CD14-positive monocyte (primary cell): ENCODE data around the gene PARL. TPM values are rescaled to one million over a fixed set of nuclear protein-coding genes. Genes with fewer than 3 reads are reported as not detected.

Source experiments
- DNase-seq, 3 donors: peaks; one replicate each; pipeline ENCODE4 v3.0.0-alpha.2; 2011 to 2022
- H2AFZ ChIP-seq: 2 replicates; pipeline ENCODE4 v1.6.0; 2012; ENCODE audit warnings: mild to moderate bottlenecking, low read depth, low read length, inconsistent platforms; ENCODE audit not compliant: insufficient read depth, poor library complexity, severe bottlenecking
- H3K27ac ChIP-seq, 2 donors: 1 replicate in 1 of 2; 2 replicates in 1 of 2; pipeline ENCODE4 v1.5.1; 2012 to 2013; ENCODE audit warnings: low read length in 2 of 2, control low read depth in 1 of 2, inconsistent platforms in 1 of 2, low read depth in 1 of 2, mild to moderate bottlenecking in 1 of 2
- H3K27me3 ChIP-seq, 2 donors: one replicate each; pipeline versions ENCODE4 v1.6.0 to v1.6.1; 2011 to 2013; ENCODE audit warnings: low read length in 2 of 2; ENCODE audit not compliant: control insufficient read depth in 2 of 2, insufficient read depth in 2 of 2
- H3K36me3 ChIP-seq, 2 donors: replicated peaks in 1 of 2; 1 replicate in 1 of 2; 2 replicates in 1 of 2; pipeline versions ENCODE4 v1.5.1 to v1.6.1; 2012 to 2013; ENCODE audit warnings: low read length in 2 of 2, control low read depth in 1 of 2, inconsistent platforms in 1 of 2, mild to moderate bottlenecking in 1 of 2; ENCODE audit not compliant: insufficient read depth in 2 of 2, control insufficient read depth in 1 of 2
- H3K4me1 ChIP-seq, 2 donors: 1 replicate in 1 of 2; 2 replicates in 1 of 2; pipeline versions ENCODE4 v1.5.1 to v1.6.1; 2012 to 2013; ENCODE audit warnings: low read length in 2 of 2, control low read depth in 1 of 2, inconsistent platforms in 1 of 2, mild to moderate bottlenecking in 1 of 2, moderate library complexity in 1 of 2; ENCODE audit not compliant: insufficient read depth in 2 of 2, control insufficient read depth in 1 of 2
- H3K4me2 ChIP-seq: replicated peaks from 2 replicates; pipeline ENCODE3; 2012; ENCODE audit warnings: low read length, moderate library complexity, mild to moderate bottlenecking; ENCODE audit not compliant: poor library complexity, severe bottlenecking; ENCODE audit errors: extremely low read depth
- H3K4me3 ChIP-seq, 3 experiments: fragments of 200-600 bp in 1 of 3; sonication (generic) in 1 of 3; replicated peaks in 1 of 3; 1 replicate in 2 of 3; 2 replicates in 1 of 3; pipeline ENCODE4 v1.5.1; 2011 to 2013; ENCODE audit warnings: low read length in 3 of 3, mild to moderate bottlenecking in 3 of 3, control low read depth in 2 of 3, low read depth in 2 of 3, inconsistent platforms in 1 of 3, moderate library complexity in 1 of 3
- H3K79me2 ChIP-seq: 2 replicates; pipeline ENCODE4 v1.6.0; 2012; ENCODE audit warnings: mild to moderate bottlenecking, control low read depth, inconsistent platforms, low read length, moderate library complexity; ENCODE audit not compliant: insufficient read depth
- H3K9ac ChIP-seq: 2 replicates; pipeline ENCODE4 v1.6.0; 2017; ENCODE audit warnings: low read length, mild to moderate bottlenecking; ENCODE audit not compliant: insufficient read depth, poor library complexity, severe bottlenecking
- H3K9me3 ChIP-seq, 2 donors: replicated peaks in 1 of 2; 1 replicate in 1 of 2; 2 replicates in 1 of 2; pipeline versions ENCODE4 v1.5.1 to v1.6.1; 2012 to 2013; ENCODE audit warnings: low read length in 2 of 2, control low read depth in 1 of 2; ENCODE audit not compliant: control insufficient read depth in 1 of 2, insufficient read depth in 1 of 2
- H4K20me1 ChIP-seq: 2 replicates; pipeline ENCODE4 v1.6.0; 2012; ENCODE audit warnings: mild to moderate bottlenecking, low read length, control low read depth, moderate library complexity; ENCODE audit not compliant: insufficient read depth
- H3K27ac Mint-ChIP-seq, 7 donors: one replicate each; pipeline ENCODE4 v1.8.0; 2020; ENCODE audit warnings: mild to moderate bottlenecking in 7 of 7, mixed read lengths in 7 of 7, moderate library complexity in 6 of 7, inconsistent platforms in 2 of 7
- H3K27me3 Mint-ChIP-seq, 3 donors: one replicate each; pipeline ENCODE4 v1.8.0; 2021 to 2022; ENCODE audit warnings: low read depth in 3 of 3, mild to moderate bottlenecking in 3 of 3, mixed read lengths in 3 of 3, moderate library complexity in 3 of 3, inconsistent platforms in 1 of 3
- H3K36me3 Mint-ChIP-seq, 2 donors: one replicate each; pipeline ENCODE4 v1.8.0; 2020; ENCODE audit warnings: mixed read lengths in 2 of 2, inconsistent platforms in 1 of 2, mild to moderate bottlenecking in 1 of 2
- H3K4me1 Mint-ChIP-seq: one replicate; pipeline ENCODE4 v1.8.0; 2020; ENCODE audit warnings: mild to moderate bottlenecking, mixed read lengths
- H3K4me3 Mint-ChIP-seq, 2 donors: one replicate each; pipeline ENCODE4 v1.8.0; 2020; ENCODE audit warnings: mild to moderate bottlenecking in 2 of 2, mixed read lengths in 2 of 2, moderate library complexity in 1 of 2
- H3K9me3 Mint-ChIP-seq, 7 donors: one replicate each; pipeline ENCODE4 v1.8.0; 2020 to 2022; ENCODE audit warnings: mixed read lengths in 7 of 7, mild to moderate bottlenecking in 6 of 7, moderate library complexity in 6 of 7, inconsistent platforms in 2 of 7
- CTCF ChIP-seq: fragments of 200-600 bp; IDR thresholded peaks from one replicate; pipeline ENCODE4 v1.8.0; 2022; ENCODE audit warnings: antibody characterized with exemption, mild to moderate bottlenecking
- WGBS: methylation state at CpG from one replicate; pipeline ENCODE4 v1.1.5; 2013; ENCODE audit warnings: missing lambda C conversion rate; ENCODE audit not compliant: insufficient coverage; 5-methylcytosine and 5-hydroxymethylcytosine counted together
- intact Hi-C, 2 donors: fragments of 100-400 bp; cut with micrococcal nuclease; formaldehyde crosslinking; loops; one replicate each; pipeline versions ENCODE4 v1.15.0 to v1.15.1; 2023
- polyA plus RNA-seq, 3 donors: library from polyadenylated mRNA; depleted of rRNA in 1 of 3; unstranded in 2 of 3; stranded (reverse) in 1 of 3; fragments of 300-500 nt in 2 of 3; fragments of >200 nt in 1 of 3; fragmentation: Illumina TruSeq in 2 of 3; gene quantifications; 1 replicate in 2 of 3; 2 replicates in 1 of 3; pipeline ENCODE4 v1.2.3, GENCODE V29; 2012 to 2021

PARL gene
- polyA plus RNA-seq, 3 donors, result 65.6 to 196 (median 155) TPM

- peaks cover 7 to 20% of the 10 kb centered on the region in 2 donors for H3K36me3 ChIP-seq
- DNase-seq, result no peak
- peaks cover 0 to 2% (median 0%) of the 10 kb centered on the region in 7 donors for H3K9me3 Mint-ChIP-seq
- no peak overlapping the region for H2AFZ ChIP-seq
- no peak for TF ChIP-seq CTCF
- H3K4me3 Mint-ChIP-seq, result no peak overlapping the region
- no peak overlapping the region for H3K27ac ChIP-seq
- peaks cover 29 to 43% of the 10 kb centered on the region in 2 donors for H3K36me3 Mint-ChIP-seq
- H3K9me3 ChIP-seq, result no peaks in the 10 kb centered on the region
- peaks cover 3% of the 10 kb centered on the region in 2 donors for H3K4me1 ChIP-seq
- H3K27ac Mint-ChIP-seq, result no peak overlapping the region
- 89% methylated on average over 18 of the region's 25 CpGs for WGBS
- no peak overlapping the region for H3K4me3 ChIP-seq
- H3K27me3 Mint-ChIP-seq, result peaks cover 0 to 6% (median 5%) of the 10 kb centered on the region in 3 donors
- H3K4me2 ChIP-seq, result no peak overlapping the region
- no peak overlapping the region for H3K9ac ChIP-seq
- H3K79me2 ChIP-seq, result no peaks in the 10 kb centered on the region
- peaks cover 1% of the 10 kb centered on the region for H3K4me1 Mint-ChIP-seq
- H4K20me1 ChIP-seq, result no peaks in the 10 kb centered on the region
- H3K27me3 ChIP-seq, result no peaks in the 10 kb centered on the region
- intact Hi-C loops, result no loop called here
These were observed 65.7 kb downstream of the PARL start for GRCh38 chr3:183818706-183819624.

- H3K27ac ChIP-seq, result no peak overlapping the region
- H3K4me2 ChIP-seq, result no peak overlapping the region
- Mint-ChIP-seq H3K4me1 (no peaks in the 10 kb centered on the region), H3K36me3 (peaks cover 33 to 49% of the 10 kb centered on the region in 2 donors), H3K27me3 (peaks cover 0 to 5% (median 2%) of the 10 kb centered on the region in 3 donors), H3K27ac (no peak overlapping the region), H3K4me3 (no peak overlapping the region), H3K9me3 (peaks cover 0 to 2% (median 0%) of the 10 kb centered on the region in 7 donors)
- intact Hi-C loops, result no loop called here
- peaks cover 10 to 25% of the 10 kb centered on the region in 2 donors for H3K36me3 ChIP-seq
- no peak overlapping the region for H3K9ac ChIP-seq
- H3K4me1 ChIP-seq, result no peaks in the 10 kb centered on the region
- no peak overlapping the region for H2AFZ ChIP-seq
- H3K9me3 ChIP-seq, result no peaks in the 10 kb centered on the region
- no peak for DNase-seq
- H3K4me3 ChIP-seq, result no peak overlapping the region
- H3K27me3 ChIP-seq, result no peaks in the 10 kb centered on the region
- no peak for TF ChIP-seq CTCF
- WGBS, result 97% methylated on average over 13 of the region's 14 CpGs
- H3K79me2 ChIP-seq, result no peaks in the 10 kb centered on the region
- H4K20me1 ChIP-seq, result no peaks in the 10 kb centered on the region
These were observed 66.5 kb downstream of the PARL start for GRCh38 chr3:183818041-183818620.
